ENCODE measurements around the gene PRDM13.
A peak's percentile ranks its signal among the peaks of the same experiment; 100 is the strongest.
"Not testable (repeated sequence)": the region's sequence is repeated elsewhere in the genome, so short reads cannot be mapped to it uniquely, and the experiment has no call there.

Gene PRDM13

GRCh38 chr6:99606656-99607415 is at the start of gene PRDM13:
TSS of gene PRDM13 (plus strand) at chr6:99606833. CDS start at chr6:99607035, 202 bp downstream.
- DNase-seq (ENCODE audit: low spot score): no peak

DNA sequence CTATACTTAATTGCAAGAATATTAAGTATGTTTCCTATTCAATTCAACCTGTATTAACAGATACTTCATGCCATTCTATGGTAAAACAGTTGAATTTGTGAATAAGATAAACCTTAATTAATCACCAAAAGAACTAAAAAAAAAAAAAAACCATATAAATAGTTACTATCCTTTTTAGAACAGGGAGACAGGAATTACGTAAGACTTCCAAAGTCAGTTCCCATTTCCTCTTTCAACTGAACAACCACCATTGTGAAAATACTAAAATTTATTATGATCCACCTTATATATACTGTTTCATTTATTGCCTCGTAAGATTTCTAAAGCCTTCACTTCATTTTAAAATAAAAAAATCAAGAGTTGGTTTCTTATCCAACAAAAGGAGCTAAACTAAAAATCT is 47.6 kb upstream of the PRDM13 start:
- no peak for DNase-seq (ENCODE audit: low spot score)

GRCh38 chr6:99560668-99561067 is 46.0 kb upstream of the PRDM13 start:
- DNase-seq (ENCODE audit: low spot score): no peak

DNA sequence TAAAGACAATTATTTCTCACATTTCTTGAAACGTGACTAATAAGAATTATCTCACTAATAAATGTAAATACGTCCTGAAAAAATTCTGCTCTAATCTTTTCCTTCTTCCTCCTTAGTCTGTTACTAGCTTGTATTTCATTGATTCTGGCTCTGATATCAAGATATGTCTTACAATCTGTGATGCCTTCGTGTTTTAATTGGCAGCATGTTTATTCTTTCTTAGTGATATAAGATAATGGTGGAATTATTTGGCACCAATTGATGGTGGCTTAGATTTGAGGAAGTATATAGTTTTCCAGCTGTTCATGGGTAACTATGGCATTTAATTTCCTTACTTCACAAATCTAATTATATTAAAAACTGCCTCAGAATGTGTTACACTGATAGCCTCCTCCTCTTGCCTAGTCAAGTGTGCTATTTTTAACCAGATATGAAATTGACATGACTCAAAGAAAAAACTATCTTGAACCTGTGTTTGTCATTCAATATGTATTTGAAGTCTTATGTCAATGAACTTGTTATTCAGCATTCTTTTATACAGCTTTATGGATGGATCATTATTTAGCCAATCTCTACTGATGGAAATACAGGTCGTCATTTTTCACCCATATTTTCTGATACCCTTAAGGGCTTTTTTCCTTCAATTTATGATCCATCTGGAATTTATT is 43.4 kb upstream of the PRDM13 start:
- DNase-seq (ENCODE audit: low spot score): no peak

- DNase-seq (ENCODE audit: low spot score): peak; percentile 94
Measured at GRCh38 chr6:99568103-99568933, 38.3 kb upstream of the PRDM13 start, which contains the start of gene CCNC. TSS of gene CCNC (minus strand) at chr6:99568660. CDS start at chr6:99568527, 133 bp downstream.

DNA sequence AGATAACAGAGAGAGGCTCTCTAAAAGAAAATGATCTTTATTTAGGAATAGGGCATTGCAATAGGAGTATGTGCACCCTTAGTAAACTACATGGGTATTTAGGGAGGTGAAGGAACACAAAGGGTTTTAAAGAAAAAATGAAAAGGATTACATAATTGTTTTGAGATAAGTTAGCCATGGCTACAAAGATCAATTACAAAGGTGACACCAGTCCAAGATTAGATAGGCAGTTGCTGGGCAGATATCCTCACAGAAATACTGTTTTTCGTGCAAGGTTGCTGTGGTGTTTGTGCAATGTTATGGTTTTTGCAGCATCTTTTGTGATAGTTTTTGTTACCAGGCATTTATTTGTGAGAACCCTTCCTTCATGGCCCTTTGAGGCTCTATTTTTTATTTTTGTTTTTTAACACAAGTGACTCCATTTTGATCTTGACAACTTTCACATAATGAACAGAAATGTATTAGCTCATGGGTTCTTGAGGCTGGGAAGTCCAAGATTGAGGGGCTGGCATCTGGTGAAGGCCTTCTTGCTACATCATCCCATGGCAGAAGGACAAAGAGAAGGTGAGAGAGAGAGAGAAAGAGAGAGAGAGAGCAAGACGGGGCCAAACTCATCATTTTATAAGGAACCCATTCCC is 32.5 kb upstream of the PRDM13 start:
- DNase-seq (ENCODE audit: low spot score): no peak

GRCh38 chr6:99575544-99576227 is 30.9 kb upstream of the PRDM13 start:
- no peak for DNase-seq (ENCODE audit: low spot score)

DNA sequence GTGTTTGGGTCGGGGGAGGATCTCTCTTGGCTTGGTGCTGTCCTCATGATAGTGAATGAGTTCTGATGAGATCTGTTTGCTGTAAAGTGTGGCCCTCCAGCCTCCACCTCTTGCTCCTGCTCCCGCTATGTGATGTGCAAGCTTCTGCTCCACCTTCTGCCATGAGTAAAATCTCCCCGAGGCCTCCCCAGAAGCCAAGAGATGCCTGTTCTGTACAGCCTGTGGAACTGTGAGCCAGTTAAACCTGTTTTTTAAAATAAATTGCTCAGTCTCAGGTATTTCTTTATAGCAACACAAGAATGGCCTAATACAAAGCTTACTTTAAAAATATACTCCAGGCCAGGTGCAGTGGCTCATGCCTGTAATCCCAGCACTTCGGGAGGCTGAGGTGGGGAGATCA is 26.9 kb upstream of the PRDM13 start:
- DNase-seq (ENCODE audit: low spot score): no peak

DNA sequence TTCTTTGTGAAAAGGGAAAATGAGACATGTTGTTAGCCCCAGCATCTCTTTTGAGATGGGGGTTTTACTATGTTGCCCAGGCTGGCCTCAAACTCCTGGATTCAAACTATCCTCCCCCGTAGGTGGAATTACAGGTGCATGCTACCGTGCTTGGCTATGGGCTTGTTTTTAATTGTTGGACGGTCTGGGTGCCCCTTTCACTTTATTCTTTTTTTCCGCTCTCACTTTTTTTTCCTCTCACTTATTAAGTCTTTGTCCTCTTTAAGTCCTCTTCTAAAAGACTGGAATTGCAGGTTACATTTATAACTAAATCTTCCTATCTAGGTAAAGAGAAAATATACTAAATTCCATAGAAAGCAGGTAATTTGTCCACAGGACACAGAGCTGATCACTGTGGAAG is 18.8 kb upstream of the PRDM13 start:
- DNase-seq (ENCODE audit: low spot score): no peak

DNA sequence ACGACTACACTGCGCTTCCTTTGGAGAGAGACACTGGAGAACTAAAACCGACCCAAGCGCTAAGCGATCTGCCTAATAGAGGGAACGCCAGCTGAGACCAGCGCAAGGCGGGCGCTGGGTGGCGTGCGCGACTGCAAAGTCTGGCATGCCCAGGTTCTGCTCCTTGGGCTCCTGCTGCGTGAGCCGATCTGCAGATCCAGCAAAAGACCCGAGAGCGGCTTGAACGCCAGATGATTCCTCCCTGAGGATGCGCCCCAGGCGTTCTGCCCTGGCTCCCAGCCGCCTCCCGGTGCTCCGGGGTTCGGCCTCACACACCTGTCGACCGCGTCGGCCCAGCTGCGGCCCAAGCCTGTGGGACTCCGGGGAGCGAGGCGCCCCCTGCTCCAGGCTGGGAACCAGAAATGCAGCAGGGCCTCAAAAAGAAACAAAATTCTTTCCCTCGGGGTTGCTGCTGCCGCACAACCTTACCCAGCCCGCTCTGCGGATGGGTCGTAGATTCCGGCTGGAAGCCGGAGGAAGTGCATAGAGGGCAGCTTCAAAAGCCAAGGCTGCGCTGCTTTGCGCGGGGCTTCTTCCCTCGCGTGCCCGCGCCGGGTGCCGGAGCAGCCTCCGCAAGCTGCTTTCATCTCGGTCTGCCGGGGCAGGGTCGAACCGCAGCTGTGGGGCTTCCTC is 17.9 kb upstream of the PRDM13 start:
- peak; percentile 79 for DNase-seq (ENCODE audit: low spot score)

DNA sequence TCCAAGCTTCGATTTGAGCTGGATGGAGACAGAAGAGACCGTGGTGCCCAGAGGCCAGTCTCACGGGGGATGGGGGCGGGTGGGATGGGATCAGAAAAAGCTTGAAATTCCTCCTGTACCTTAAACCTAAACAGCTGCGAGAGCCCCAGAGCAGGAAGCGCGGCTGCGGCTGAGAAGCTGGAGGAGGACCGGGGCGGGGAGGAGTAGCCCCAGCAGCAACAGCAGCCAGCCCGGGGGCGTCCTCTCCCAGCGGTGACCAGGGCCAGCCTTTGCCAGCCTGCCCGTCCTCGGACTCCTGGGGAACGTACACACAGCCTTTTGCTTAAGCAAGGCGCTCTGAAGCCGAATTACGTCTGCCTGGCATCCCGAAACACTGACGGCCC is 17.4 kb upstream of the PRDM13 start:
- DNase-seq (ENCODE audit: low spot score): peak; percentile 37

DNA sequence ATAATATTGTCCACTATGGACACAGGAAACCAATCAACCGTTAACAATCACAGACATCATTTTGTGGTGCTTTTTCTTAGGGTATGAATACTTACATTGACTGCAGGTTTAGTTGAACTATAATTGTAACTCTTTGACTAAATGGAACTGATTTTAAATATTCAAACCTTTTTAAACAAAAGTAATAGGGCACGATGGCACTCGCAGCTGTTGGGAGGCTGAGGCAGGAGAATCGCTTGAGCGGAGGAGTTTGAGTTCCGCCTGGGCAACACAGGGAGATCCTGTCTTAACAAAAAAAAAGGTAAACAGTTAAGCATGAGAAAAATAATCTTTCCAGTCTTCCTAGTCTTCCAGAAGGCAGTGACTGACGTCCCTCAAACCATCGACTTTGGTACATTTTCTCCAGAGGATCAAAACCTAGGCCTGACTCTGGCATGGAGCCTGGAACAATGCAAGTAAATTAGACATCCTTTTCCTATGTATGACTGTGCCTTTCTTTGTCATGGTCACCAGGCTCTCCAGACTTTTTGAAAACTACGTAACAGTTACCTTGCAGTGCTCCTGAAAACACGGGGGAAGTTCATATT is 16.6 kb upstream of the PRDM13 start:
- DNase-seq (ENCODE audit: low spot score): no peak

GRCh38 chr6:99590728-99591672 is 15.6 kb upstream of the PRDM13 start:
- peak; percentile 41 for DNase-seq (ENCODE audit: low spot score)

DNA sequence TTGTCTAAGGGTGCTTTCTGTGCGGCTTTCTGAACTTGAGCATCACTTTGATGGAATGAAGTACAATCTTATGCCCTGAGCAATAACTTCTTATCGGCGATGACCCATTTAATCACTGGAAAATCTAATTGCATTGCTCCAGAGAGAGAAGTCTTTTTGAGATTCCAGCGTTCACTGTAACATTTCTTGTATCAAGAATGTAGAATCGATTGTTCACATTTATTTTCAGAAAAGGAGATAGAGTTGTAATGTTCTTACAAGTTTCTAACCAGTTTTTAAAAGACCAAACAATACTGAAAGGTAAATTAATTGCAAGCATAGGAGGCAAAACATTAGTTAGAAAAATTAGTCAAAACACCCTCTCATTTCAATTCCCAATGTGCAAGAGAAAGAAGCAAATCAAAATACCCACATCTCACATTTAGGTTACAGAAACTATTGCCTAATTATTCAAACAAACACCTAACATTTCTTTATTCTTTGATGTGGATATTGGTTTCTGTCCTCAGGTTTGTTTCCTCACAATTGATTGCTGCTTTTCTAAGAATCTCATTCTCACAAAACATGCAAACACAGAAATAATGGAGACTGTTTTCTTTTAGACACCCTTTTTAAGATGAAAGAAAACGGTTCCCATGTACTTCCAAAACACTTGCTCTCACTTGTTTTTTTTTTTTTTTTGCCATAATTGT is 14.8 kb upstream of the PRDM13 start:
- no peak for DNase-seq (ENCODE audit: low spot score)

- DNase-seq (ENCODE audit: low spot score): no peak
Measured at GRCh38 chr6:99592900-99593299, 13.7 kb upstream of the PRDM13 start.

DNA sequence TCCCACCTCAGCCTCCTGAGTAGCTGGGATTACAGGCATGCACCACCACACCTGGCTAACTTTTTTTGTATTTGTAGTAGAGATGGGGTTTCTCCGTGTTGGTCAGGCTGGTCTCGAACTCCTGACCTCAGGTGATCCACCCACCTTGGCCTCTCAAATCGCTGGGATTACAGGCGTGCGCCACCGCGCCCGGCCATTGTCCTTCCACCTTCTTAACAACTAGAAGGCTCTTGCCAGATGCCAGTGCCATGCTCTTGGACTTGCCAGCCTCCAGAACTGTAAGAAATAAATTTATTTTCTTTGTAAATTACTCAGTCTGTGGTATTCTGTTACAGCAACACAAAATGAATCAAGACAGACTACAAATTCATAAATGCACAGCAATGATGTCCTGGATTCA is 11.9 kb upstream of the PRDM13 start:
- not testable (repeated sequence) for DNase-seq (ENCODE audit: low spot score)

- DNase-seq (ENCODE audit: low spot score): no peak
Measured at GRCh38 chr6:99602520-99603420, 3.9 kb upstream of the PRDM13 start.

Measured in iPS-NIHi11 (cell line).